ENCODE data around the gene ARHGAP1. TPM values are rescaled to one million over a fixed set of nuclear protein-coding genes. Genes with fewer than 3 reads are reported as not detected.
"Not testable (repeated sequence)": the region's sequence is repeated elsewhere in the genome, so short reads cannot be mapped to it uniquely, and the experiment has no call there.

ARHGAP1 gene
- total RNA-seq, 1 donor from 2014 or later = 29.3 TPM

GRCh38 chr11:46724088-46724487 is 23.7 kb upstream of the ARHGAP1 start:
- peak; percentile 41 for ATAC-seq
- no peak for DNase-seq (ENCODE audit: low spot score)

- ATAC-seq (no peak), DNase-seq (ENCODE audit: low spot score) (no peak)
These were observed 22.9 kb upstream of the ARHGAP1 start for GRCh38 chr11:46723359-46723680.

GRCh38 chr11:46722566-46723358 is 22.3 kb upstream of the ARHGAP1 start:
- DNase-seq (ENCODE audit: low spot score) (no peak), ATAC-seq (no peak)

- DNase-seq (ENCODE audit: low spot score) = no peak
- no peak for ATAC-seq
These were observed 20.9 kb upstream of the ARHGAP1 start for GRCh38 chr11:46721286-46721685.

GRCh38 chr11:46719543-46720218 is 19.3 kb upstream of the ARHGAP1 start:
- ATAC-seq (no peak), DNase-seq (ENCODE audit: low spot score) (no peak)

GRCh38 chr11:46719048-46719542 is 18.7 kb upstream of the ARHGAP1 start, which contains the start of gene F2:
Gene F2, plus strand, starts transcription at chr11:46719213. Its CDS starts 23 bp downstream, at chr11:46719236.
- peak; percentile 94 for DNase-seq (ENCODE audit: low spot score)
- ATAC-seq = peak; percentile 71

- DNase-seq (ENCODE audit: low spot score) (peak; percentile 98), ATAC-seq (peak; percentile 78)
These were observed 18.0 kb upstream of the ARHGAP1 start for GRCh38 chr11:46718155-46719019.

GRCh38 chr11:46717825-46718154 is 17.4 kb upstream of the ARHGAP1 start:
- not testable (repeated sequence) for ATAC-seq; DNase-seq (ENCODE audit: low spot score)

GRCh38 chr11:46712874-46713576 is 12.6 kb upstream of the ARHGAP1 start:
- no peak for DNase-seq (ENCODE audit: low spot score)
- ATAC-seq = no peak

- peak; percentile 34 for ATAC-seq
- DNase-seq (ENCODE audit: low spot score) = no peak
These were observed 10.9 kb upstream of the ARHGAP1 start for GRCh38 chr11:46711303-46711702.

GRCh38 chr11:46710821-46711269 is 10.4 kb upstream of the ARHGAP1 start:
- DNase-seq (ENCODE audit: low spot score) (peak; percentile 80), ATAC-seq (peak; percentile 87)

- DNase-seq (ENCODE audit: low spot score); ATAC-seq: not testable (repeated sequence)
These were observed 8.9 kb upstream of the ARHGAP1 start for GRCh38 chr11:46709351-46709750.

GRCh38 chr11:46706886-46707285 is 6.5 kb upstream of the ARHGAP1 start:
- ATAC-seq (no peak), DNase-seq (ENCODE audit: low spot score) (no peak)

GRCh38 chr11:46705070-46705688 is 4.8 kb upstream of the ARHGAP1 start:
- ATAC-seq (no peak), DNase-seq (ENCODE audit: low spot score) (no peak)

- DNase-seq (ENCODE audit: low spot score) (no peak), ATAC-seq (no peak)
These were observed 747 bp upstream of the ARHGAP1 start for GRCh38 chr11:46701078-46701654.

GRCh38 chr11:46698597-46698996 is 1.8 kb downstream of the ARHGAP1 start:
- DNase-seq (ENCODE audit: low spot score) = no peak
- ATAC-seq = no peak

GRCh38 chr11:46697723-46698122 is 2.7 kb downstream of the ARHGAP1 start:
- ATAC-seq = no peak
- no peak for DNase-seq (ENCODE audit: low spot score)

GRCh38 chr11:46697303-46697702 is 3.1 kb downstream of the ARHGAP1 start:
- ATAC-seq (no peak), DNase-seq (ENCODE audit: low spot score) (no peak)

GRCh38 chr11:46696212-46696558 is 4.2 kb downstream of the ARHGAP1 start:
- ATAC-seq = peak; percentile 68
- DNase-seq (ENCODE audit: low spot score) = peak; percentile 91

Measured in left lobe of liver (tissue), 2 donors.